GM12873 (cell line): Measurements from ENCODE around the gene HOXA10.

ENCODE experiments used
- TF ChIP-seq, protein P1 (sequence below): IDR thresholded peaks from 2 replicates; pipeline ENCODE4 v1.5.1; 2012; ENCODE audit warnings: low read depth, mild to moderate bottlenecking, moderate library complexity, low read length, control low read depth; ENCODE audit not compliant: insufficient read depth; ENCODE audit errors: missing control alignments

Gene HOXA10

GRCh38 chr7:27142580-27143022, 31.5 kb downstream of the HOXA10 start:
- TF ChIP-seq, protein P1, sequence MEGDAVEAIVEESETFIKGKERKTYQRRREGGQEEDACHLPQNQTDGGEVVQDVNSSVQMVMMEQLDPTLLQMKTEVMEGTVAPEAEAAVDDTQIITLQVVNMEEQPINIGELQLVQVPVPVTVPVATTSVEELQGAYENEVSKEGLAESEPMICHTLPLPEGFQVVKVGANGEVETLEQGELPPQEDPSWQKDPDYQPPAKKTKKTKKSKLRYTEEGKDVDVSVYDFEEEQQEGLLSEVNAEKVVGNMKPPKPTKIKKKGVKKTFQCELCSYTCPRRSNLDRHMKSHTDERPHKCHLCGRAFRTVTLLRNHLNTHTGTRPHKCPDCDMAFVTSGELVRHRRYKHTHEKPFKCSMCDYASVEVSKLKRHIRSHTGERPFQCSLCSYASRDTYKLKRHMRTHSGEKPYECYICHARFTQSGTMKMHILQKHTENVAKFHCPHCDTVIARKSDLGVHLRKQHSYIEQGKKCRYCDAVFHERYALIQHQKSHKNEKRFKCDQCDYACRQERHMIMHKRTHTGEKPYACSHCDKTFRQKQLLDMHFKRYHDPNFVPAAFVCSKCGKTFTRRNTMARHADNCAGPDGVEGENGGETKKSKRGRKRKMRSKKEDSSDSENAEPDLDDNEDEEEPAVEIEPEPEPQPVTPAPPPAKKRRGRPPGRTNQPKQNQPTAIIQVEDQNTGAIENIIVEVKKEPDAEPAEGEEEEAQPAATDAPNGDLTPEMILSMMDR, result no peak

- TF ChIP-seq, protein P1, result no peak
Observed at GRCh38 chr7:27141923-27142579, 32.1 kb downstream of the HOXA10 start.

- TF ChIP-seq, protein P1, result no peak
Observed at GRCh38 chr7:27141137-27141922, 32.8 kb downstream of the HOXA10 start.

GRCh38 chr7:27140126-27140857, 33.8 kb downstream of the HOXA10 start:
- TF ChIP-seq, protein P1, result no peak

GRCh38 chr7:27139334-27140125, 34.6 kb downstream of the HOXA10 start:
- TF ChIP-seq, protein P1, result no peak

DNA sequence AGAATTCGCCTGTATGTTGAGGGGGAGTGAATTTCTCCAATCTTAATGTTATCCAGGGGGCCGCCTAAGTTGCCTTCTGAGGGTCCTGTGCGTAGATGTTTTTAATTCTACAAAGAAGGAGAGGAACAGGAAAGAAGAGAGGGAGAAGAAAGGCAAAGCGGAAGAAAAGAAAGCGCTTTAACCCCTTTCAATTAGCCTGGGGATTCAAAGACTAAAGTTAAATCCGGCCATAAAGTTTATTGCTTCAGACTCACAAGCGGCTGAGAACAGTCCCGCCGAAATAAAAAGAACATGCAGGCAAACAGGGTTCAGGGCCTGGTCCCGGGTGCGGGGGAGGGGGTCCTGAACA, 35.2 kb downstream of the HOXA10 start:
- TF ChIP-seq, protein P1, result no peak

DNA sequence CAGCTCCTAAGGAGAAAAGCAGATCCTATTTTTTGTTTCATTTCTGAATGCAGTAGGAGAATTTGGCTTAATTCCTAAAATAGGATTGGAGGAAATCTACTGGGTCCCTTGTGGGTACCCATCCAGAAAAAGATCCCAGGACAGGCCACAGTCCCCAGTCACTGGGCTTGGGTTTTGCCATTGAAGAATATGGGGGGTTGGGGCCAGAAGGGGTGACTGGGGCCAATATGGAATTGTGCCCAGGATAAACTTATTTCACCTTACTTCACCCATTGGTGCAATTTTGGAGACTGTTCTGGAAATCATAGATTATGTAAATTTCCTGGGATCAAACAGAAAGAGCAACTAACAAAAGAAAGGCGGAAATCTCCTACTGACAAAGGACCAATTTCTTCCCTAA, 35.6 kb downstream of the HOXA10 start:
- TF ChIP-seq, protein P1, result no peak
